Measurements from ENCODE around the gene CDK6.
A peak's percentile ranks its signal among the peaks of the same experiment; 100 is the strongest.
"Not testable (repeated sequence)": the region's sequence is repeated elsewhere in the genome, so short reads cannot be mapped to it uniquely, and the experiment has no call there.

The CDK6 gene

GRCh38 chr7:92836489-92836999 is at the start of gene CDK6:
CDK6 (minus strand) TSS chr7:92836573; CDS start chr7:92833323, 3,250 bp downstream.
- TF ChIP-seq CTCF (IDR thresholded peaks at IDR 0.05; ENCODE audit: low read length, missing control alignments): no peak
- H3K4me3 ChIP-seq (replicated peaks; ENCODE audit: low read depth, low read length): peak within 1 kb of the TSS; percentile 63
- DNase-seq (ENCODE audit: low read depth): peak; percentile 66

- H3K4me3 ChIP-seq (replicated peaks; ENCODE audit: low read depth, low read length); DNase-seq (ENCODE audit: low read depth): not testable (repeated sequence)
These were observed 49.7 kb upstream of the CDK6 start for GRCh38 chr7:92886039-92886438.

GRCh38 chr7:92884218-92884617 is 47.8 kb upstream of the CDK6 start:
- TF ChIP-seq CTCF (IDR thresholded peaks at IDR 0.05; ENCODE audit: low read length, missing control alignments): no peak

GRCh38 chr7:92882760-92883159 is 46.4 kb upstream of the CDK6 start:
- DNase-seq (ENCODE audit: low read depth): no peak
- TF ChIP-seq CTCF (IDR thresholded peaks at IDR 0.05; ENCODE audit: low read length, missing control alignments): no peak
- H3K4me3 ChIP-seq (replicated peaks; ENCODE audit: low read depth, low read length): no peak overlapping the region

More at GRCh38 chr7:92884218-92884617, 47.8 kb upstream of the CDK6 start:
- DNase-seq (ENCODE audit: low read depth): no peak
- H3K4me3 ChIP-seq (replicated peaks; ENCODE audit: low read depth, low read length): no peak overlapping the region

- no peak overlapping the region for H3K4me3 ChIP-seq (replicated peaks; ENCODE audit: low read depth, low read length)
- TF ChIP-seq CTCF (IDR thresholded peaks at IDR 0.05; ENCODE audit: low read length, missing control alignments): no peak
- no peak for DNase-seq (ENCODE audit: low read depth)
These were observed 44.7 kb upstream of the CDK6 start for GRCh38 chr7:92881091-92881485.

GRCh38 chr7:92880212-92881090 is 44.1 kb upstream of the CDK6 start:
- no peak overlapping the region for H3K4me3 ChIP-seq (replicated peaks; ENCODE audit: low read depth, low read length)
- TF ChIP-seq CTCF (IDR thresholded peaks at IDR 0.05; ENCODE audit: low read length, missing control alignments): no peak
- DNase-seq (ENCODE audit: low read depth): peak; percentile 47

GRCh38 chr7:92877367-92877766 is 41.0 kb upstream of the CDK6 start:
- H3K4me3 ChIP-seq (replicated peaks; ENCODE audit: low read depth, low read length): no peak overlapping the region
- DNase-seq (ENCODE audit: low read depth): no peak
- no peak for TF ChIP-seq CTCF (IDR thresholded peaks at IDR 0.05; ENCODE audit: low read length, missing control alignments)

Data from fibroblast of pulmonary artery (primary cell).